K562 (cell line): ENCODE data around the gene C15orf62. TPM values are rescaled to one million over a fixed set of nuclear protein-coding genes. Genes with fewer than 3 reads are reported as not detected.

ENCODE experiments used
- CHCHD3 ChIP-seq: fragments of 250-450 bp; sonication (Bioruptor Pico); IDR thresholded peaks from 2 replicates; pipeline ENCODE4 v2.1.2; 2022; ENCODE audit warnings: mild to moderate bottlenecking
- ELF1 ChIP-seq: fragments of 200-800 bp; sonication (Bioruptor generic); IDR thresholded peaks from 2 replicates; pipeline ENCODE4 v1.6.1; 2016; ENCODE audit warnings: missing genetic modification characterization, missing compliant biosample characterization
- EWSR1 ChIP-seq: fragments of 450-650 bp; IDR thresholded peaks from 2 replicates; pipeline ENCODE4 v1.6.1; 2018; ENCODE audit warnings: borderline replicate concordance, mild to moderate bottlenecking, low read depth, moderate library complexity; ENCODE audit not compliant: partially characterized antibody
- HIVEP1 ChIP-seq: fragments of 250-450 bp; sonication (Bioruptor Pico); IDR thresholded peaks from 2 replicates; pipeline ENCODE4 v1.4.0; 2020; ENCODE audit warnings: mild to moderate bottlenecking
- HNRNPK ChIP-seq: fragments of 200-400 bp; formaldehyde crosslinking; IDR thresholded peaks from one replicate; pipeline ENCODE4 v1.6.1; 2018; ENCODE audit warnings: mild to moderate bottlenecking, low read depth, low read length; ENCODE audit not compliant: poor library complexity, severe bottlenecking
- HNRNPLL ChIP-seq: fragments of 200-400 bp; formaldehyde crosslinking; IDR thresholded peaks from 2 replicates; pipeline ENCODE4 v1.6.1; 2017; ENCODE audit warnings: low read length, low read depth, mild to moderate bottlenecking; ENCODE audit not compliant: poor library complexity, severe bottlenecking
- LCOR ChIP-seq: sonication (generic); formaldehyde crosslinking; IDR thresholded peaks from 2 replicates; pipeline ENCODE4 v1.8.0; 2022; ENCODE audit warnings: mild to moderate bottlenecking, missing genetic modification reagents
- MCM2 ChIP-seq: fragments of 450-650 bp; IDR thresholded peaks from 2 replicates; pipeline ENCODE4 v1.6.1; 2017; ENCODE audit warnings: low read depth, mild to moderate bottlenecking
- MEF2D ChIP-seq: conservative IDR thresholded peaks from 2 replicates; pipeline ENCODE4 v1.6.1; 2016; ENCODE audit warnings: low read depth, missing genetic modification characterization, missing compliant biosample characterization
- MTA1 ChIP-seq: fragments of 450-650 bp; IDR thresholded peaks from 2 replicates; pipeline ENCODE4 v1.6.1; 2017; ENCODE audit warnings: borderline replicate concordance
- NFIC ChIP-seq: fragments of 450-650 bp; IDR thresholded peaks from 2 replicates; pipeline ENCODE4 v1.6.1; 2017; ENCODE audit warnings: mild to moderate bottlenecking, inconsistent platforms
- NR2C2 ChIP-seq, 2 experiments: fragments of 200-800 bp in 1 of 2; sonication (Bioruptor generic) in 1 of 2; sonication (generic) in 1 of 2; formaldehyde crosslinking in 1 of 2; IDR thresholded peaks; 2 replicates each; pipeline versions ENCODE4 v1.6.1 to v1.8.0; 2016 to 2022; ENCODE audit warnings: mild to moderate bottlenecking in 1 of 2, missing compliant biosample characterization in 1 of 2, missing genetic modification characterization in 1 of 2, missing genetic modification reagents in 1 of 2
- PTTG1 ChIP-seq: fragments of 450-650 bp; IDR thresholded peaks from 2 replicates; pipeline ENCODE4 v1.6.1; 2016; ENCODE audit warnings: low read depth, mild to moderate bottlenecking, missing genetic modification characterization, missing compliant biosample characterization
- SMAD2 ChIP-seq: fragments of 150-350 bp; IDR thresholded peaks from 2 replicates; pipeline ENCODE4 v1.6.1; 2014; ENCODE audit warnings: low read depth, mild to moderate bottlenecking, low read length
- SREBF1 ChIP-seq: fragments of 150-350 bp; IDR thresholded peaks from 2 replicates; pipeline ENCODE4 v1.6.1; 2014; ENCODE audit warnings: antibody characterized with exemption, low read depth, low read length, borderline replicate concordance
- U2AF1 ChIP-seq: fragments of 200-400 bp; formaldehyde crosslinking; optimal IDR thresholded peaks from 2 replicates; pipeline ENCODE3; 2017; ENCODE audit warnings: mild to moderate bottlenecking, low read depth, low read length, moderate library complexity
- WHSC1 ChIP-seq: IDR thresholded peaks from one replicate; pipeline ENCODE4 v1.6.1; 2012; ENCODE audit warnings: low read length, control low read depth, inconsistent platforms
- ZFP36 ChIP-seq: fragments of 150-350 bp; IDR thresholded peaks from 2 replicates; pipeline ENCODE4 v1.6.1; 2018; ENCODE audit warnings: low read length, low read depth; ENCODE audit not compliant: partially characterized antibody
- ZKSCAN3 ChIP-seq: fragments of 250-450 bp; sonication (Bioruptor Pico); IDR thresholded peaks from 2 replicates; pipeline ENCODE4 v1.4.0; 2020
- ZNF212 ChIP-seq: fragments of 450-650 bp; formaldehyde crosslinking; IDR thresholded peaks from 2 replicates; pipeline ENCODE4 v1.4.0; 2020; ENCODE audit warnings: mild to moderate bottlenecking
- ZNF263 ChIP-seq: sonication (generic); formaldehyde crosslinking; IDR thresholded peaks from 2 replicates; pipeline ENCODE4 v1.8.0; 2022; ENCODE audit warnings: mild to moderate bottlenecking, missing genetic modification reagents, borderline replicate concordance
- ZNF316 ChIP-seq: fragments of 450-650 bp; IDR thresholded peaks from 2 replicates; pipeline ENCODE4 v1.6.1; 2016
- polyA plus RNA-seq, 8 experiments: library from polyadenylated mRNA; depleted of rRNA in 4 of 8; stranded (reverse) in 5 of 8; unstranded in 3 of 8; fragments of >200 nt; fragmentation: Nextera tagmentation in 2 of 8; fragmentation: Illumina TruSeq in 1 of 8; extraction: Ambion mirVana in 2 of 8; extraction: Trizol in 1 of 8; gene quantifications; 2 replicates each; pipeline versions ENCODE4 v1.2.1 to v1.2.3, GENCODE V29; 2011 to 2014; ENCODE audit warnings: inconsistent platforms in 1 of 8, missing spikeins in 1 of 8
- total RNA-seq, 7 experiments: library from RNA; depleted of rRNA in 6 of 7; stranded (reverse); fragments of >200 nt in 6 of 7; fragmentation: Illumina TruSeq in 2 of 7; extraction: Trizol in 2 of 7; gene quantifications; 2 replicates each; pipeline versions ENCODE4 v1.2.1 to v1.2.3, GENCODE V29; 2011 to 2021; ENCODE audit warnings: low replicate concordance in 1 of 7
- TF ChIP-seq, protein P1 (sequence below), 2 experiments: fragments of 450-650 bp in 1 of 2; sonication (generic) in 1 of 2; formaldehyde crosslinking; conservative IDR thresholded peaks; 2 replicates each; pipeline versions ENCODE4 v1.4.0 to v1.8.1; 2020 to 2022; ENCODE audit warnings: mild to moderate bottlenecking in 1 of 2, missing genetic modification reagents in 1 of 2
- TF ChIP-seq, protein P2 (sequence below), 2 experiments: IDR thresholded peaks; 2 replicates each; pipeline ENCODE4 v1.6.1; 2011; ENCODE audit warnings: borderline replicate concordance in 1 of 2, control low read depth in 1 of 2, low read depth in 1 of 2, low read length in 1 of 2, mild to moderate bottlenecking in 1 of 2, mixed read lengths in 1 of 2, moderate library complexity in 1 of 2; ENCODE audit not compliant: insufficient read depth in 1 of 2, insufficient read length in 1 of 2, poor library complexity in 1 of 2, severe bottlenecking in 1 of 2; ENCODE audit errors: extremely low read depth in 1 of 2
- TF ChIP-seq, protein P3 (sequence below): fragments of 450-650 bp; formaldehyde crosslinking; IDR thresholded peaks from 2 replicates; pipeline ENCODE4 v1.4.0; 2022; ENCODE audit warnings: missing genetic modification characterization

C15orf62 gene
- total and polyA plus RNA-seq, 9 of the 15 experiments (the other 6 are each of a cell fraction or from before 2014, with no cell fraction given) = 0.01 to 0.76 (median 0.30) TPM; not detected in 1

DNA sequence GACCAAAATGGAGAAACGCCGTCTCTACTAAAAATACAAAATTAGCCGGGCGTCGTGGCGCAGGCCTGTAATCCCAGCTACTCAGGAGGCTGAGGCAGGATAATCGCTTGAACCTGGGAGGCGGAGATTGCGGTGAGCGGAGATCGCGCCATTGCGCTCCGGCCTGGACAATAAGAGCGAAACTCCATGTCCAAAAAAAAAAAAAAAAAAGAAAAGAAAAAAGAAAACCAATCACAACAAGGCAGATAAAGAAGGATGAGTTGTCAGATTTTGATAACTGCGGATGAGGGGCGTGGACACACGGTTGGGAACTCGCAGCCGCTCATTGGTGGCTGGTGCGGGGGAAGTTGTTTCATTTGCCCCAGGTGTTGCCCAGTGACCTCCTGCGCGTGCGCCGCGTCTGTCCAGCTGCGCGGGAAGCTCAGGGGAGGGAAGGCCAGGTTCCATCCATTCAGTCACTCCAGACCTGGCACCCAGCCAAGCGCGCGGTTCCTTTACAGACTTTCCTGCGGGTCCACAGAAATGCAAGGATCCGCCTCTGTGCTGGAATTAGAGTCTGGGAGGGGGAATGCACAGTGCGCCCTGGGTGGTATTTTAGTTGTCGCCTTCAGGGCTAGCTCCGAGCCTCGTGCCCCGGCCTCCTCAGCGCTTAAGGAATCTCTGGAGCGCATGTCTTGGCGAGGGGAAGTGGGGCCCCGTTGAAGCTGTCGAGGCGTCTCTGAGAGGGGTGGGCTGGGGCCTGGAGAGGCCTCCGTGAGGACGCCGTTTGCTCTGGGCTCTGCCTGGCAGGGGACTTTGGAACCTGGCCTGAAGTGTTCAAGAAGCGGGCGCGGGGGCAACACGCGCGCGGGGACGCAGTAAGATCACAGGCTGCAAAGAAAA lies 6.6 kb upstream of the C15orf62 start (continued):
- TF ChIP-seq, protein P1, sequence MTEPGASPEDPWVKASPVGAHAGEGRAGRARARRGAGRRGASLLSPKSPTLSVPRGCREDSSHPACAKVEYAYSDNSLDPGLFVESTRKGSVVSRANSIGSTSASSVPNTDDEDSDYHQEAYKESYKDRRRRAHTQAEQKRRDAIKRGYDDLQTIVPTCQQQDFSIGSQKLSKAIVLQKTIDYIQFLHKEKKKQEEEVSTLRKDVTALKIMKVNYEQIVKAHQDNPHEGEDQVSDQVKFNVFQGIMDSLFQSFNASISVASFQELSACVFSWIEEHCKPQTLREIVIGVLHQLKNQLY (CRISPR knock-in tag; conservative IDR thresholded peaks at IDR 0.05) = no peak; a peak in 1 of 4 replicates
- TF ChIP-seq, protein P2, sequence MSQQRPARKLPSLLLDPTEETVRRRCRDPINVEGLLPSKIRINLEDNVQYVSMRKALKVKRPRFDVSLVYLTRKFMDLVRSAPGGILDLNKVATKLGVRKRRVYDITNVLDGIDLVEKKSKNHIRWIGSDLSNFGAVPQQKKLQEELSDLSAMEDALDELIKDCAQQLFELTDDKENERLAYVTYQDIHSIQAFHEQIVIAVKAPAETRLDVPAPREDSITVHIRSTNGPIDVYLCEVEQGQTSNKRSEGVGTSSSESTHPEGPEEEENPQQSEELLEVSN (IDR thresholded peaks at IDR 0.05; ENCODE audit: borderline replicate concordance in 1 of 2, extremely low read depth in 1 of 2, insufficient read depth in 1 of 2, insufficient read length in 1 of 2, low read depth in 1 of 2, low read length in 1 of 2, poor library complexity in 1 of 2, severe bottlenecking in 1 of 2) = peak; percentile 98
- TF ChIP-seq ELF1 (tag) = no peak
- TF ChIP-seq ZNF316 = peak; percentile 66
- TF ChIP-seq EWSR1 = no peak
- no peak for TF ChIP-seq SREBF1
- no peak for TF ChIP-seq HNRNPLL
- no peak for TF ChIP-seq HIVEP1
- TF ChIP-seq U2AF1 = no peak
- no peak for TF ChIP-seq ZNF212 (CRISPR knock-in tag)
- peak; percentile 61 for TF ChIP-seq ZNF263
- TF ChIP-seq NR2C2 (CRISPR knock-in tag; IDR thresholded peaks at IDR 0.05) = no peak
- no peak; the same call in 1 of the 2 replicates for TF ChIP-seq NR2C2 (tag; IDR thresholded peaks at IDR 0.05)
- no peak for TF ChIP-seq HNRNPK
- 0 out of 2 replicates have a peak, but pooled peaks have one; percentile 17 for TF ChIP-seq ZKSCAN3 (CRISPR knock-in tag)
- no peak for TF ChIP-seq SMAD2
- no peak for TF ChIP-seq PTTG1
- TF ChIP-seq, protein P3, sequence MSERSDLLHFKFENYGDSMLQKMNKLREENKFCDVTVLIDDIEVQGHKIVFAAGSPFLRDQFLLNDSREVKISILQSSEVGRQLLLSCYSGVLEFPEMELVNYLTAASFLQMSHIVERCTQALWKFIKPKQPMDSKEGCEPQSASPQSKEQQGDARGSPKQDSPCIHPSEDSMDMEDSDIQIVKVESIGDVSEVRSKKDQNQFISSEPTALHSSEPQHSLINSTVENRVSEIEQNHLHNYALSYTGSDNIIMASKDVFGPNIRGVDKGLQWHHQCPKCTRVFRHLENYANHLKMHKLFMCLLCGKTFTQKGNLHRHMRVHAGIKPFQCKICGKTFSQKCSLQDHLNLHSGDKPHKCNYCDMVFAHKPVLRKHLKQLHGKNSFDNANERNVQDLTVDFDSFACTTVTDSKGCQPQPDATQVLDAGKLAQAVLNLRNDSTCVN = no peak
- TF ChIP-seq LCOR (CRISPR knock-in tag) = peak; percentile 26; the same call in 1 of the 2 replicates
- TF ChIP-seq MTA1 = no peak; the same call in 1 of the 2 replicates
- TF ChIP-seq WHSC1 = no peak
- no peak for TF ChIP-seq MCM2
- peak; percentile 100 for TF ChIP-seq NFIC
- TF ChIP-seq ZFP36 = no peak
- 0 out of 2 replicates have a peak, but pooled peaks have one; percentile 14 for TF ChIP-seq MEF2D
- TF ChIP-seq CHCHD3 (CRISPR knock-in tag) = no peak
